Dermis blood vessel endothelial cell (primary cell): Measurements from ENCODE around the gene ZNF600. TPM values are rescaled to one million over a fixed set of nuclear protein-coding genes. Genes with fewer than 3 reads are reported as not detected.
"Not testable (repeated sequence)": the region's sequence is repeated elsewhere in the genome, so short reads cannot be mapped to it uniquely, and the experiment has no call there.

Experiments
- DNase-seq: peaks from one replicate; pipeline ENCODE4 v3.0.0; 2010
- total RNA-seq: library from RNA; depleted of rRNA; stranded (reverse); fragments of >200 nt; gene quantifications from 2 replicates; pipeline ENCODE4 v1.2.3, GENCODE V29; 2014

ZNF600 gene
- total RNA-seq, 1 donor from 2014 or later = 5.4 TPM

GRCh38 chr19:52741951-52742485 is 44.6 kb downstream of the ZNF600 start:
- no peak for DNase-seq

GRCh38 chr19:52741371-52741770 is 45.2 kb downstream of the ZNF600 start:
- DNase-seq = not testable (repeated sequence)

GRCh38 chr19:52739576-52739975 is 47.0 kb downstream of the ZNF600 start:
- DNase-seq = no peak

- peak; percentile 90 for DNase-seq
Observed at GRCh38 chr19:52735734-52736133, 50.9 kb downstream of the ZNF600 start.

- DNase-seq = peak; percentile 97
Observed at GRCh38 chr19:52734893-52735661, 51.5 kb downstream of the ZNF600 start, which contains the start of gene ZNF611. TSS of gene ZNF611 (minus strand) at chr19:52735044. CDS start at chr19:52715894, 19,150 bp downstream.

GRCh38 chr19:52734331-52734892 is 52.2 kb downstream of the ZNF600 start:
- peak; percentile 38 for DNase-seq

- not testable (repeated sequence) for DNase-seq
Observed at GRCh38 chr19:52726051-52726450, 60.5 kb downstream of the ZNF600 start.

GRCh38 chr19:52725528-52725961 is 61.0 kb downstream of the ZNF600 start:
- DNase-seq = no peak

- no peak for DNase-seq
Observed at GRCh38 chr19:52724701-52725514, 61.7 kb downstream of the ZNF600 start.

- DNase-seq = not testable (repeated sequence)
Observed at GRCh38 chr19:52723907-52724598, 62.5 kb downstream of the ZNF600 start.

GRCh38 chr19:52722062-52723003 is 64.3 kb downstream of the ZNF600 start:
- peak; percentile 78 for DNase-seq

- DNase-seq = not testable (repeated sequence)
Observed at GRCh38 chr19:52720541-52720940, 66.0 kb downstream of the ZNF600 start.

- no peak for DNase-seq
Observed at GRCh38 chr19:52716522-52716921, 70.1 kb downstream of the ZNF600 start.

GRCh38 chr19:52715902-52716301 is 70.7 kb downstream of the ZNF600 start:
- DNase-seq = peak; percentile 71

- not testable (repeated sequence) for DNase-seq
Observed at GRCh38 chr19:52715330-52715729, 71.3 kb downstream of the ZNF600 start.

Other genes with a start within 250 kb of the ZNF600 start
- gene ZNF701, start 216.5 kb downstream of the ZNF600 start, total RNA-seq = 15.1 and 22.3 TPM in 2 replicates
- 40.9 and 72.3 TPM in 2 replicates for gene ZNF83, start 148.4 kb downstream of the ZNF600 start, total RNA-seq
- gene ZNF611, start 51.7 kb downstream of the ZNF600 start, total RNA-seq = 11.9 and 15.7 TPM in 2 replicates
- gene ZNF28, start 34.8 kb upstream of the ZNF600 start, total RNA-seq = 29.6 and 30.5 TPM in 2 replicates
- 23.5 and 24.8 TPM in 2 replicates for gene ZNF468, start 70.8 kb upstream of the ZNF600 start, total RNA-seq
- 9.3 and 16.0 TPM in 2 replicates for gene ZNF320, start 110.8 kb upstream of the ZNF600 start, total RNA-seq
- 6.5 and 7.8 TPM in 2 replicates for gene ZNF888, start 136.6 kb upstream of the ZNF600 start, total RNA-seq
- gene ZNF816, start 176.1 kb upstream of the ZNF600 start, total RNA-seq = 6.1 and 9.0 TPM in 2 replicates
- not detected in 2 replicates for gene ERVV-1, start 227.1 kb upstream of the ZNF600 start, total RNA-seq